H9 (cell line): ENCODE data around the gene RHBDD2. TPM values are rescaled to one million over a fixed set of nuclear protein-coding genes. Genes with fewer than 3 reads are reported as not detected.
A peak's percentile ranks its signal among the peaks of the same experiment; 100 is the strongest.

Experiments
- DNase-seq: peaks from one replicate; pipeline ENCODE4 v3.0.0-alpha.2; 2017
- H2AFZ ChIP-seq: one replicate; pipeline ENCODE4 v1.6.1; 2013; ENCODE audit warnings: mild to moderate bottlenecking, low read length, control low read depth, moderate library complexity
- H2AK5ac ChIP-seq: 2 replicates; pipeline ENCODE4 v1.6.1; 2013; ENCODE audit warnings: low read length, control low read depth, mixed read lengths; ENCODE audit not compliant: insufficient read length
- H2BK120ac ChIP-seq: one replicate; pipeline ENCODE4 v1.6.1; 2013; ENCODE audit warnings: low read depth, mild to moderate bottlenecking, low read length, control low read depth, inconsistent platforms; ENCODE audit not compliant: poor library complexity, severe bottlenecking
- H2BK12ac ChIP-seq: 2 replicates; pipeline ENCODE4 v1.6.1; 2013; ENCODE audit warnings: low read length, control low read depth, mixed read lengths, low read depth; ENCODE audit not compliant: insufficient read length
- H2BK15ac ChIP-seq: 2 replicates; pipeline ENCODE4 v1.6.1; 2013; ENCODE audit warnings: low read depth, low read length, control low read depth
- H2BK20ac ChIP-seq: one replicate; pipeline ENCODE4 v1.6.1; 2013; ENCODE audit warnings: low read depth, mild to moderate bottlenecking, low read length, control low read depth, inconsistent platforms; ENCODE audit not compliant: poor library complexity, severe bottlenecking
- H2BK5ac ChIP-seq: 2 replicates; pipeline ENCODE4 v1.6.1; 2013; ENCODE audit warnings: low read length, control low read depth, mixed read lengths; ENCODE audit not compliant: insufficient read length
- H3K14ac ChIP-seq: 2 replicates; pipeline ENCODE4 v1.6.1; 2013; ENCODE audit warnings: low read length, control low read depth; ENCODE audit not compliant: insufficient read depth
- H3K18ac ChIP-seq: 2 replicates; pipeline ENCODE4 v1.6.1; 2013; ENCODE audit warnings: low read depth, mild to moderate bottlenecking, mixed read lengths, low read length, control low read depth; ENCODE audit not compliant: insufficient read length
- H3K23ac ChIP-seq: 2 replicates; pipeline ENCODE4 v1.6.1; 2013; ENCODE audit warnings: low read length, control low read depth, mixed read lengths, low read depth; ENCODE audit not compliant: insufficient read length
- H3K23me2 ChIP-seq: 2 replicates; pipeline ENCODE4 v1.6.1; 2013; ENCODE audit warnings: low read depth, mild to moderate bottlenecking, mixed read lengths, low read length, control low read depth; ENCODE audit not compliant: insufficient read length, poor library complexity, severe bottlenecking
- H3K27ac ChIP-seq: 2 replicates; pipeline ENCODE4 v1.5.1; 2013; ENCODE audit warnings: low read length, control low read depth, mixed read lengths, low read depth; ENCODE audit not compliant: insufficient read length
- H3K27me3 ChIP-seq: 2 replicates; pipeline ENCODE4 v1.6.1; 2013; ENCODE audit warnings: low read length, control low read depth, inconsistent platforms; ENCODE audit not compliant: insufficient read depth
- H3K4ac ChIP-seq: 2 replicates; pipeline ENCODE4 v1.6.1; 2013; ENCODE audit warnings: low read depth, mild to moderate bottlenecking, control low read depth, inconsistent platforms, low read length, moderate library complexity
- H3K4me1 ChIP-seq: 2 replicates; pipeline ENCODE4 v1.6.1; 2013; ENCODE audit warnings: low read length, control low read depth, inconsistent platforms; ENCODE audit not compliant: insufficient read depth
- H3K4me2 ChIP-seq: 2 replicates; pipeline ENCODE4 v1.6.1; 2013; ENCODE audit warnings: low read length, control low read depth, mixed read lengths; ENCODE audit not compliant: insufficient read length, insufficient read depth
- H3K56ac ChIP-seq: 2 replicates; pipeline ENCODE4 v1.6.1; 2013; ENCODE audit warnings: low read depth, mild to moderate bottlenecking, mixed read lengths, low read length, control low read depth; ENCODE audit not compliant: insufficient read length
- H3K79me1 ChIP-seq: 2 replicates; pipeline ENCODE4 v1.6.1; 2013; ENCODE audit warnings: low read depth, mild to moderate bottlenecking, moderate library complexity, low read length, control low read depth, inconsistent platforms; ENCODE audit not compliant: insufficient read depth, poor library complexity, severe bottlenecking
- H3K79me2 ChIP-seq: 2 replicates; pipeline ENCODE4 v1.6.1; 2013; ENCODE audit warnings: low read length, control low read depth, inconsistent platforms; ENCODE audit not compliant: insufficient read depth
- H3K9ac ChIP-seq: 2 replicates; pipeline ENCODE4 v1.6.1; 2013; ENCODE audit warnings: low read length, control low read depth, mixed read lengths; ENCODE audit not compliant: insufficient read length; ENCODE audit errors: extremely low read depth
- H3K9me3 ChIP-seq: one replicate; pipeline ENCODE4 v1.6.1; 2013; ENCODE audit warnings: low read depth, low read length, inconsistent platforms; ENCODE audit not compliant: control insufficient read depth
- H3T11ph ChIP-seq: one replicate; pipeline ENCODE4 v1.6.1; 2013; ENCODE audit warnings: mild to moderate bottlenecking, low read length, control low read depth, inconsistent platforms
- H4K20me1 ChIP-seq: one replicate; pipeline ENCODE4 v1.6.1; 2013; ENCODE audit not compliant: control insufficient read depth, insufficient read length, insufficient read depth
- H4K5ac ChIP-seq: 2 replicates; pipeline ENCODE4 v1.6.1; 2013; ENCODE audit warnings: low read depth, mild to moderate bottlenecking, mixed read lengths, low read length, control low read depth; ENCODE audit not compliant: insufficient read length
- H4K8ac ChIP-seq: replicated peaks from 2 replicates; pipeline ENCODE4 v1.6.1; 2013; ENCODE audit warnings: low read length, control low read depth, mixed read lengths, low read depth; ENCODE audit not compliant: insufficient read length
- H4K91ac ChIP-seq: 2 replicates; pipeline ENCODE4 v1.6.1; 2013; ENCODE audit warnings: low read depth, mild to moderate bottlenecking, moderate library complexity, mixed read lengths, low read length, control low read depth; ENCODE audit not compliant: insufficient read length
- H3K27ac Mint-ChIP-seq, 3 experiments: 2 replicates in 2 of 3; 3 replicates in 1 of 3; pipeline ENCODE4 v1.8.0; 2020 to 2021; ENCODE audit warnings: mixed read lengths in 3 of 3, mild to moderate bottlenecking in 1 of 3, moderate library complexity in 1 of 3
- H3K27me3 Mint-ChIP-seq: 2 replicates; pipeline ENCODE4 v1.8.0; 2021; ENCODE audit warnings: low read depth, mild to moderate bottlenecking, moderate library complexity, mixed read lengths
- H3K36me3 Mint-ChIP-seq, 3 experiments: 2 replicates in 2 of 3; 3 replicates in 1 of 3; pipeline ENCODE4 v1.8.0; 2020 to 2021; ENCODE audit warnings: low read depth in 3 of 3, mixed read lengths in 3 of 3; ENCODE audit not compliant: insufficient read depth in 1 of 3
- H3K4me1 Mint-ChIP-seq, 2 experiments: 2 replicates each; pipeline ENCODE4 v1.8.0; 2020; ENCODE audit warnings: mixed read lengths in 2 of 2
- H3K4me3 Mint-ChIP-seq, 2 experiments: 2 replicates in 1 of 2; 3 replicates in 1 of 2; pipeline ENCODE4 v1.8.0; 2020 to 2021; ENCODE audit warnings: mild to moderate bottlenecking in 2 of 2, mixed read lengths in 2 of 2, moderate library complexity in 1 of 2
- H3K9me3 Mint-ChIP-seq, 2 experiments: 2 replicates in 1 of 2; 3 replicates in 1 of 2; pipeline ENCODE4 v1.8.0; 2020; ENCODE audit warnings: mild to moderate bottlenecking in 2 of 2, mixed read lengths in 2 of 2, moderate library complexity in 1 of 2
- CTCF ChIP-seq: fragments of 200-600 bp; sonication (generic); conservative IDR thresholded peaks from 3 replicates; pipeline ENCODE4 v1.8.0; 2021; ENCODE audit warnings: antibody characterized with exemption, mild to moderate bottlenecking
- WGBS: extraction: QIAGEN DNeasy Blood & Tissue Kit; methylation state at CpG from one replicate; pipeline ENCODE4 v1.1.7; 2013; ENCODE audit warnings: missing lambda C conversion rate, low lambda C conversion rate, mixed read lengths; ENCODE audit not compliant: insufficient read length; ENCODE audit errors: extremely low coverage; 5-methylcytosine and 5-hydroxymethylcytosine counted together
- total RNA-seq: library from RNA; stranded (reverse); gene quantifications from 2 replicates; pipeline ENCODE4 v1.2.1, GENCODE V29; 2021

RHBDD2 gene
- total RNA-seq, 1 experiment from 2014 or later = 30.0 TPM

- no peaks in the 10 kb centered on the region for H3K27me3 ChIP-seq
- H4K91ac ChIP-seq = no peak overlapping the region
- no peak overlapping the region for H2BK120ac ChIP-seq
- no peak overlapping the region for H3K23ac ChIP-seq
- no peak overlapping the region for H3K14ac ChIP-seq
- no peak overlapping the region for H2BK12ac ChIP-seq
- H2BK15ac ChIP-seq = no peak overlapping the region
- peak; percentile 79 for DNase-seq
- WGBS = no CpG with 5 or more reads among the region's 19 CpGs
- no peak overlapping the region for H3K27ac ChIP-seq
- no peak overlapping the region for H2AFZ ChIP-seq
- peak; percentile 94 for TF ChIP-seq CTCF
- no peaks in the 10 kb centered on the region for H3K4me1 ChIP-seq
- no peaks in the 10 kb centered on the region for H3K79me2 ChIP-seq
- H3K4me2 ChIP-seq = no peak overlapping the region
- no peak overlapping the region for H3K4ac ChIP-seq
- H3K56ac ChIP-seq = no peak overlapping the region
- H3K9me3 ChIP-seq = no peaks in the 10 kb centered on the region
- Mint-ChIP-seq H3K36me3 (no peaks in the 10 kb centered on the region), H3K27me3 (peaks cover 6% of the 10 kb centered on the region), H3K4me1 (peaks cover 4 to 7% of the 10 kb centered on the region in 2 experiments; a peak in 2 of 4 replicates), H3K9me3 (no peaks in the 10 kb centered on the region; a peak in 1 of 5 replicates), H3K4me3 (peak overlapping the region in 1 of 2 experiments; percentile 5; a peak in 2 of 5 replicates), H3K27ac (peak overlapping the region in 1 of 3 experiments; percentile 65; a peak in 2 of 7 replicates)
- H2BK20ac ChIP-seq = no peak overlapping the region
- no peak overlapping the region for H3T11ph ChIP-seq
- no peak overlapping the region for H4K5ac ChIP-seq
- no peak overlapping the region for H2AK5ac ChIP-seq
- H2BK5ac ChIP-seq = no peak overlapping the region
- H4K20me1 ChIP-seq = no peaks in the 10 kb centered on the region
- no peak overlapping the region for H4K8ac ChIP-seq
- H3K9ac ChIP-seq = no peak overlapping the region
- H3K23me2 ChIP-seq = no peaks in the 10 kb centered on the region
- no peaks in the 10 kb centered on the region for H3K79me1 ChIP-seq
- no peak overlapping the region for H3K18ac ChIP-seq
Observed at GRCh38 chr7:75866489-75867389, 12.1 kb upstream of the RHBDD2 start.
